ENCODE measurements around the gene EIF2B2.

DNA sequence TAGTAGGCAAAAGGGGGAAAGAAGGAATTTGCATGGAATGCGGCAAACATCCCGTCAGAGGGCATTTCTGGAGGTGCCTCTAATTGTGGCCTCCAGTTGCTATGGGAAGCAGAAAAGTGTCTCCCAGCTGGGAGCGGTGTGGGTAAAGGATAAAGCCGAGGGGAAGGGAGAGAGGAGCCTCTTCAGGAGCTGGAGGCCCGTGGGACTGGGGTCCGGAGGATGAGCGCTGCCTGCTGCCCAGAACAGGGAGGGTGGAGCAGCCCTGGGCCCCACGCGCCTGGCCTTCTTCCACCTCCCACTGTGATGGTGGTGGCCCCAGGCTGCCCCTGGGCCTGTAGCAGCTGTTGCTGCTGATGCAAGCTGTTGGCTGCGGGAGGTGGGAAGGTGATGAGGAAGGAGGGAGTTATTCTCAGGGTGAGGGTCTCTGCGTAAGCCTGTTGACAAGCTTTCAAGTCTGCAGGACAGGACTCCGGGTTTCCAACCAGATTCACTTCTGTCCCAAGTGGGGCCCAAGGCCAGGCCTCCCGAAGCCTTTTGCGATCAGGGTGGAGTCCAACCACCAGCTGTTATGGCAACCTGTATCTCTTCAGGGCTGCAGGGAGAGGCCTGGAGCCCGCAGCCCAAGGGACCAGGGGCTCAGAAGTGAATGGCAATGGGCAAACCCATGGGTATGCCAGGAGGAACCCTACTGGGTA, 28.2 kb upstream of the EIF2B2 start:
- TF ChIP-seq SPI1 (IDR thresholded peaks at IDR 0.05; ENCODE audit: low read depth, low read length), result no peak
- TF ChIP-seq POLR2A (IDR thresholded peaks at IDR 0.05; ENCODE audit: low read depth, low read length), result no peak
- TF ChIP-seq TAF1 (IDR thresholded peaks at IDR 0.05; ENCODE audit: low read depth, low read length), result no peak
